Stimulated activated CD4-positive, alpha-beta T cell treated with anti-CD3 and anti-CD28 coated beads, Interleukin-1b, Interleukin-23, amount 100 ng/mL, for 4 hours (primary cell): ENCODE results near the gene PKHD1.
"Not testable (repeated sequence)": the region's sequence is repeated elsewhere in the genome, so short reads cannot be mapped to it uniquely, and the experiment has no call there.

Source experiments
- DNase-seq, 2 donors: peaks; one replicate each; pipeline ENCODE4 v3.0.0-alpha.2; 2020; ENCODE audit warnings: low read depth in 2 of 2

PKHD1 gene

GRCh38 chr6:51989789-51990188 is 97.6 kb downstream of the PKHD1 start:
- no peak for DNase-seq

GRCh38 chr6:51986864-51987263 is 100.5 kb downstream of the PKHD1 start:
- no peak for DNase-seq

- DNase-seq, result no peak
Measured at GRCh38 chr6:51983564-51983963, 103.8 kb downstream of the PKHD1 start.

- not testable (repeated sequence) for DNase-seq
Measured at GRCh38 chr6:51982695-51983094, 104.7 kb downstream of the PKHD1 start.

- no peak for DNase-seq
Measured at GRCh38 chr6:51976374-51976773, 111.0 kb downstream of the PKHD1 start.

GRCh38 chr6:51972659-51973058 is 114.8 kb downstream of the PKHD1 start:
- DNase-seq, result no peak

- DNase-seq, result no peak
Measured at GRCh38 chr6:51968265-51968664, 119.1 kb downstream of the PKHD1 start.

GRCh38 chr6:51965222-51965801 is 122.1 kb downstream of the PKHD1 start:
- DNase-seq, result no peak

- DNase-seq, result no peak
Measured at GRCh38 chr6:51963980-51964379, 123.4 kb downstream of the PKHD1 start.

- DNase-seq, result no peak
Measured at GRCh38 chr6:51962354-51962753, 125.1 kb downstream of the PKHD1 start.

GRCh38 chr6:51960419-51960818 is 127.0 kb downstream of the PKHD1 start:
- DNase-seq, result no peak

GRCh38 chr6:51959744-51960383 is 127.5 kb downstream of the PKHD1 start:
- peak in 1 of 2 donors; percentile 1 for DNase-seq

GRCh38 chr6:51954681-51955080 is 132.7 kb downstream of the PKHD1 start:
- no peak for DNase-seq

GRCh38 chr6:51953246-51953645 is 134.2 kb downstream of the PKHD1 start:
- DNase-seq, result no peak

GRCh38 chr6:51951924-51952323 is 135.5 kb downstream of the PKHD1 start:
- no peak for DNase-seq

- no peak for DNase-seq
Measured at GRCh38 chr6:51949526-51949925, 137.9 kb downstream of the PKHD1 start.

- DNase-seq, result not testable (repeated sequence)
Measured at GRCh38 chr6:51939695-51940094, 147.7 kb downstream of the PKHD1 start.

GRCh38 chr6:51936531-51937290 is 150.7 kb downstream of the PKHD1 start:
- no peak for DNase-seq

- no peak for DNase-seq
Measured at GRCh38 chr6:51934098-51934497, 153.3 kb downstream of the PKHD1 start.

GRCh38 chr6:51932956-51933355 is 154.5 kb downstream of the PKHD1 start:
- DNase-seq, result no peak

GRCh38 chr6:51930602-51931001 is 156.8 kb downstream of the PKHD1 start:
- DNase-seq, result no peak

GRCh38 chr6:51929934-51930574 is 157.4 kb downstream of the PKHD1 start:
- no peak for DNase-seq

- no peak for DNase-seq
Measured at GRCh38 chr6:51928320-51928719, 159.1 kb downstream of the PKHD1 start.
